Activated gamma-delta T cell treated with anti-CD3 and anti-CD28 coated beads, Interleukin-2, amount 50 U/mL, for 16 hours (primary cell): ENCODE measurements around the gene TADA1.
"Not testable (repeated sequence)": the region's sequence is repeated elsewhere in the genome, so short reads cannot be mapped to it uniquely, and the experiment has no call there.

Experiments used
- DNase-seq: peaks from one replicate; pipeline ENCODE4 v3.0.0-alpha.2; 2020; ENCODE audit warnings: low read depth

The TADA1 gene

GRCh38 chr1:166843769-166844596 lies 32.1 kb downstream of the TADA1 start:
- DNase-seq: no peak

DNA sequence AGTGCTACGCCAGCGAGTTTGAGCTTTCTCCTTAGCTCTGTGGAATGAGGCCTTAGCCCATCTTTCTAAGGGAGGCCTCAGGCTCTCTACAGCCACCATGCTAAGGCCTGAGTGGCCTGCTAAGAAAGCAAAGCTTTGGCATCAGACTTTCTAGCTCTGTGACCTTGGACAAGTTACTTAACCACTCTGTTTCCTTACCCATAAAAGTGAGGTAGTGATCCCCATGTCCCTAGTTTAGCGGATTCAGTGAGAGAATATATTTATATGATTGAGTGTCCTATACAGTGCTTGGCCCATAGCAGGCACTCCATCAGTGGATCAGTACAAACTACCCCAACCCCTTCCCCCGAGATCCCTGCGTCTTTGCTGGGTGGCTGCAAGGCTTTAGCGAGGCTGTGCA lies 32.7 kb downstream of the TADA1 start:
- DNase-seq: no peak

- DNase-seq: no peak
These were observed 35.5 kb downstream of the TADA1 start for GRCh38 chr1:166840309-166841274.

DNA sequence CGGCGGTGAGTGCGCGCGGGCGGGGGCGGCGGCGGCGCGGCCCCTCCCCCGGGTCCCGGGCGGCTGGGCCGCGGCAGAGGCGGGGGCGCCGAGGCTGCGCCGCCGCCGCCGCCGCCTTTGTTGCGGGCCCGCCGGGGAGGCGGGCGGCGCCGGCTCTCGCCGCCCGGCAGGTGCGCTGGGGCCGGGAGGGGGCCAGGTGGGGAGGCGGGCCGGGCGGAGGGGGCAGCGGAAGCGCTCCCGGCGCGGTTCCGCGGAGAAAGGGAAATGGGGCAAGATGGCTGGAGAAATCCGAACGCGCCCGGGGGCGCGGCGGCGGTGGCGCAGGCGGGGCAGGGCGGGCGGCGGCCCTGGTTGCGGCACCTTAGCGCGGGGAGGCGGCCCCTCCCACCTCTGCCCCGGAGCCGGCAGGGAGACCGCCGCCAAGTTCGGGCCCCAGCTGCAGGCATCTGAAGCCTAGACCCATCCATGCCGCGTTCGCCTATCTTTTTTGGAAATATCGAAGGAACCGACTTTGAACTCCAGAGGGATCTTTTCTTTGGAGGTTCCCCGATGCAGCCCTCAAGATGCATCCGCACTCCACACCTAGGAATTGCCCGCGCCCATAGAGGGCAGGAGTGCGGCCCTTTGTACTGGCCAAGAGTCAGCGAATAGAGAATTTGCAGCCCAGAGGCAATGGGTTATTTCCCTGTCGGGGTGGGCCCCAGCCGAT lies 36.3 kb downstream of the TADA1 start:
- DNase-seq: peak; percentile 32

- peak; percentile 70 for DNase-seq
These were observed 37.1 kb downstream of the TADA1 start, which contains the start of gene POGK for GRCh38 chr1:166838766-166839599. TSS of gene POGK (plus strand) at chr1:166839475. CDS start at chr1:166840957, 1,482 bp downstream.

- no peak for DNase-seq
These were observed 39.3 kb downstream of the TADA1 start for GRCh38 chr1:166836733-166837132.

DNA sequence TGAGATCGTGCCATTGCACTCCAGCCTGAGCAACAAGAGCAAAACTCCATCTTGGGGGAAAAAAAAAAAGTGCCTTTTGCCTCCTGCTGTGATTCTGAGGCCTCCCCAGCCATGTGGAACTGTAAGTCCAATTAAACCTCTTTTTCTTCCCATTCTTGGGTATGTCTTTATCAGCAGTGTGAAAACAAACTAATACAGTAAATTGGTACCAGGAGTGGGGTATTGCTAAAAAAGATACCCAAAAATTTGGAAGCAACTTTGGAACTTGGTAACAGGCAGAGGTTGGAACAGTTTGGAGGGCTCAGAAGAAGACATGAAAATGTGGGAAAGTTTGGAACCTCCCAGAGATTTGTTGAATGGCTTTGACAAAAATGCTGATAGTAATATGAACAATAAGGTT lies 46.3 kb downstream of the TADA1 start:
- not testable (repeated sequence) for DNase-seq

- no peak for DNase-seq
These were observed 48.6 kb downstream of the TADA1 start for GRCh38 chr1:166827426-166827825.

DNA sequence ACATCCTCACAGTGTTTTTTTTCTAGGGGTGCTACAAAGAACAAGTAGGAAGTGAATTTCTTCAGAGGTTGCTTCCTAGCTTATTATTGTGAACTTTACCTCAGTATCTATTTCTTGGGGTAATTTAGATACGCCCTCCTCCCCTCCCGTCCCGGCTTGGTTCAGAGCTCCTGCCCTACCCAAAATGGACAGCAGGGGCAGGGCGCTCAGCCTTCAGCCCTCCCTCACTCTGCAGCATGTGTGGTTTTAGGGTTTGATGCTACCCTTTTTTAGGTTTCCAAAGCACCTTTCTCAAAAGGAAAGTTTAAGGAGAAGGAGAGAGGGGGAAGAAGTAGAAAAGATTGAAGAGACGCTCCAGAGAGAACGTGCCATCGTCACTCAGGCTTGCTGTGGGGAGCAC lies 53.7 kb downstream of the TADA1 start:
- DNase-seq: no peak

DNA sequence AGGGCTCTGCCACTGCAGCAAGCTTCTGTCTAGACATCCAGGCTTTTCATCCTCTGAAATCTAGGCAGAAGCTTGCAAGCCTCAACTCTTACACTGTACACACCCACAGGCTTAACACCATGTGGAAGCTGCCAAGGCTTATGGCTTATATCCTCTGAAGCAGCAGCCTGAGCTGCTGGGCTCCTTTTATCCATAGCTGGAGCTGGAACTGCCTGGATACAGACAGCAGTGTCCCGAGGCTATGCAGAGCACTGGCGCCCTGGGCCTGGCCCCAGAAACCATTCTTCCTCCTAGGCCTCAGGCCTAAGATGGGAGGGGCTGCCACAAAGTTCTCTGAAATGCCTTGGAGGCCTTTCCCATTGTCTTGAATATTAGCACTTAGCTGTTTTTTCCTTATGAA lies 56.1 kb downstream of the TADA1 start:
- DNase-seq: no peak

DNA sequence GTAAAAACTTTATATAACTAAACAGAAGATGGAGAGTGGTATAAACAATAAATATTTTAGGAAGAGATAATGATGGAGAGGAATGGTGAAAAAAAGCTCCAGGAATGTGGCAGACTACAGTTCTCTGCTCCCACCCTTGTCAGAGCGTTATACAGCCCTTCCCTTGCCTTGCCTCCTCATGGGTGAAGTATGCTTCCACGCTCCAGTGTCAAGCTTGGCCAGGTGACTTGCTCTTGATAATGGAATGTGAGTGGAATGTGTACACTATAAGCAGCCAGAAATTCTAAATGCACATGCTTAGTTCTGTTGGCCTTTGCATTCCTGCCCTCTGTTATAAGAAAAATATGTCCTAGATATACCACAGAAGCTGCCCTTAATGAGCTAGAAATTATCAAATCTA lies 61.5 kb downstream of the TADA1 start:
- DNase-seq: no peak

DNA sequence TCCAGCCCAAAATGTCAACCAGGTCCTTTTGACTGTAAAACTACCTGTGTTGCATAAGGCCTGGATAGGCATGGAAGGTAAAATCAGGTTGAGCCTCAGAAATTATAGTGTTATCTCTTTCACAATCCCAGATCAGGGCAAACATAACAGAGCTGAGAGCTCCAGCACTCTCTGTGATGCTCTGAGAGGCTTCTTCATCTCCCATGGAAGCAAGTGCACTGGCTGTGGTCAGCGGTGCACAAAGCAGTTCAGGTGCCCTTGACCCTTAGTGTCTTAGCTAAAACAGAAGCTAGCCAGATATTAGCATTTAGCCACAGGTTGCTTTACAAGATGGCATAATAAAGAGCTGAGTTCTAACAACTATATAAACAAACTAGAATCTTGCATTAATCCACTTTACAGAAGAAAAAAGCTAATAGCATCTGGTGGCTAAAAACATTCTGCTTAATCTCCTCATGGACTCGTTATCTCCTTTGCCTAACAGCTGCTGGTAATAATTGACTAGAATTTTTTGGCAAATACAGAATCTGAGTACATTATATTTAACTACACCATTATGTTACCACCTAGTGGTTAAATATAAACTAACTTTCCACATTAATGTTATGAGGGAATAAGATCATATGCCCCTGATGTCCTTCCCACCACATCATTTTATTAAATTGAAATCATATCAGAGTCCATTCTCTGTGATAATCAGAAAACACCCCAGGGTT lies 62.4 kb downstream of the TADA1 start:
- no peak for DNase-seq

GRCh38 chr1:166811691-166812090 lies 64.4 kb downstream of the TADA1 start:
- DNase-seq: no peak

GRCh38 chr1:166808952-166809351 lies 67.1 kb downstream of the TADA1 start:
- no peak for DNase-seq
